Neutrophil (primary cell): ENCODE measurements around the gene CCNL2.

Source experiments
- H3K27ac ChIP-seq: fragments of 200-600 bp; sonication (generic); 2 replicates; pipeline ENCODE4 v1.5.1; 2016; ENCODE audit warnings: mild to moderate bottlenecking, moderate library complexity
- H3K27me3 ChIP-seq: fragments of 200-600 bp; sonication (generic); 2 replicates; pipeline ENCODE4 v1.6.0; 2016; ENCODE audit warnings: mild to moderate bottlenecking
- H3K36me3 ChIP-seq: fragments of 200-600 bp; sonication (generic); 2 replicates; pipeline ENCODE4 v1.5.1; 2017
- H3K4me1 ChIP-seq, 2 experiments: fragments of 200-600 bp in 1 of 2; sonication (generic) in 1 of 2; 1 replicate in 1 of 2; 2 replicates in 1 of 2; pipeline versions ENCODE4 v1.5.1 to v1.6.1; 2013 to 2016; ENCODE audit warnings: low read depth in 1 of 2, low read length in 1 of 2, mild to moderate bottlenecking in 1 of 2, moderate library complexity in 1 of 2; ENCODE audit not compliant: control insufficient read depth in 1 of 2, insufficient read depth in 1 of 2
- H3K4me3 ChIP-seq, 2 experiments: fragments of 200-600 bp in 1 of 2; sonication (generic) in 1 of 2; 1 replicate in 1 of 2; 2 replicates in 1 of 2; pipeline ENCODE4 v1.5.1; 2013 to 2016; ENCODE audit warnings: low read depth in 1 of 2, low read length in 1 of 2, mild to moderate bottlenecking in 1 of 2, moderate library complexity in 1 of 2
- H3K9me3 ChIP-seq: fragments of 200-600 bp; sonication (generic); 2 replicates; pipeline ENCODE4 v1.5.1; 2016
- CTCF ChIP-seq: fragments of 200-600 bp; sonication (generic); IDR thresholded peaks from 2 replicates; pipeline ENCODE4 v1.5.1; 2016; ENCODE audit warnings: antibody characterized with exemption

Gene CCNL2

GRCh38 chr1:1439546-1440261, 40.6 kb upstream of the CCNL2 start:
- H3K27me3 ChIP-seq: peaks cover 47% of the 10 kb centered on the region
- no peak overlapping the region for H3K4me3 ChIP-seq
- H3K9me3 ChIP-seq: no peaks in the 10 kb centered on the region
- peaks cover 6 to 11% of the 10 kb centered on the region in 2 experiments for H3K4me1 ChIP-seq
- H3K36me3 ChIP-seq: no peaks in the 10 kb centered on the region
- no peak for TF ChIP-seq CTCF
- no peak overlapping the region for H3K27ac ChIP-seq

GRCh38 chr1:1438531-1439381, 39.6 kb upstream of the CCNL2 start:
- peaks cover 57% of the 10 kb centered on the region for H3K27me3 ChIP-seq

GRCh38 chr1:1437904-1438376, 38.8 kb upstream of the CCNL2 start:
- Histone ChIP-seq H3K27me3 (peaks cover 65% of the 10 kb centered on the region), H3K4me1 (peaks cover 6 to 11% of the 10 kb centered on the region in 2 experiments)

More at GRCh38 chr1:1438531-1439381, 39.6 kb upstream of the CCNL2 start:
- Histone ChIP-seq H3K4me1 (peaks cover 6 to 11% of the 10 kb centered on the region in 2 experiments), H3K9me3 (no peaks in the 10 kb centered on the region), H3K4me3 (no peak overlapping the region), H3K36me3 (no peaks in the 10 kb centered on the region), H3K27ac (no peak overlapping the region)
- TF ChIP-seq CTCF: no peak

GRCh38 chr1:1437033-1437903, 38.1 kb upstream of the CCNL2 start:
- H3K36me3 ChIP-seq: no peaks in the 10 kb centered on the region
- H3K27ac ChIP-seq: no peak overlapping the region
- TF ChIP-seq CTCF: no peak
- peaks cover 72% of the 10 kb centered on the region for H3K27me3 ChIP-seq
- no peak overlapping the region for H3K4me3 ChIP-seq
- H3K4me1 ChIP-seq: peaks cover 6 to 11% of the 10 kb centered on the region in 2 experiments
- H3K9me3 ChIP-seq: no peaks in the 10 kb centered on the region

More at GRCh38 chr1:1437904-1438376, 38.8 kb upstream of the CCNL2 start:
- TF ChIP-seq CTCF: no peak
- no peak overlapping the region for H3K27ac ChIP-seq
- no peaks in the 10 kb centered on the region for H3K9me3 ChIP-seq
- H3K4me3 ChIP-seq: no peak overlapping the region
- H3K36me3 ChIP-seq: no peaks in the 10 kb centered on the region

GRCh38 chr1:1436630-1437032, 37.5 kb upstream of the CCNL2 start:
- no peaks in the 10 kb centered on the region for H3K9me3 ChIP-seq
- H3K4me1 ChIP-seq: peaks cover 6 to 11% of the 10 kb centered on the region in 2 experiments
- peaks cover 78% of the 10 kb centered on the region for H3K27me3 ChIP-seq
- H3K27ac ChIP-seq: no peak overlapping the region
- no peaks in the 10 kb centered on the region for H3K36me3 ChIP-seq
- no peak overlapping the region for H3K4me3 ChIP-seq
- no peak for TF ChIP-seq CTCF
